HepG2 (cell line): ENCODE results near the gene SYNDIG1.

Experiments
- CREM ChIP-seq, 2 experiments: sonication (generic) in 1 of 2; formaldehyde crosslinking in 1 of 2; IDR thresholded peaks; 2 replicates each; pipeline versions ENCODE4 v1.4.0 to v1.6.1; 2016 to 2020; ENCODE audit warnings: antibody characterized with exemption in 1 of 2, mild to moderate bottlenecking in 1 of 2, missing genetic modification reagents in 1 of 2
- NFE2L1 ChIP-seq: sonication (generic); formaldehyde crosslinking; IDR thresholded peaks from 2 replicates; pipeline ENCODE4 v1.4.0; 2020; ENCODE audit warnings: missing genetic modification reagents, mild to moderate bottlenecking, borderline replicate concordance
- ZNF317 ChIP-seq: sonication (generic); formaldehyde crosslinking; IDR thresholded peaks from 2 replicates; pipeline ENCODE4 v1.5.0; 2020; ENCODE audit warnings: mild to moderate bottlenecking, missing genetic modification reagents
- ZNF501 ChIP-seq: sonication (generic); formaldehyde crosslinking; IDR thresholded peaks from 2 replicates; pipeline ENCODE4 v1.5.1; 2020; ENCODE audit warnings: mild to moderate bottlenecking, moderate library complexity, missing genetic modification reagents

DNA sequence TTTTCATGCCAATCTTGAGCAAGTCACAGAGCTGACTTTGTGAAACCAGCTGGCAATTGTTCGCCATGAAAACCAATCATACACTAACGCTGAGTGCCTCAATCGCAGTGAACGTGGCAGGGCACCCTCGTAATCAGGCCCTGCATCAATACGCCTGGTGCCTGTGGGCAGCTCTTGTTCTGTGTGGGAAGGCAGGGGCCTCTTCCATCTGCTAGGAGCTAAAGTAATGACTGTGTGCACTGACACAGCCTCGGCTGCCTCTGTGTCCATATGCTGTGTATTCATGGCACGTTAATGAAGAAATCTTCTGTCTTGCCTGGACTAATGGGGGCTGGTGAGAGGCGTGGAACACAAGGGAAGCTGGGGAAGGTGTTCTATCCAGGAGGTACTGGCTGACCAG lies 27.8 kb upstream of the SYNDIG1 start:
- TF ChIP-seq NFE2L1 (CRISPR knock-in tag) (no peak), ZNF501 (no peak), CREM (IDR thresholded peaks at IDR 0.05) (no peak), CREM (CRISPR knock-in tag; IDR thresholded peaks at IDR 0.05) (no peak), ZNF317 (CRISPR knock-in tag) (no peak)
